ENCODE results near the gene CAMK1D.
"Not testable (repeated sequence)": the region's sequence is repeated elsewhere in the genome, so short reads cannot be mapped to it uniquely, and the experiment has no call there.

Gene CAMK1D

GRCh38 chr10:12697764-12698163 lies 348.4 kb downstream of the CAMK1D start:
- DNase-seq (ENCODE audit: low read depth, low spot score) = no peak

DNA sequence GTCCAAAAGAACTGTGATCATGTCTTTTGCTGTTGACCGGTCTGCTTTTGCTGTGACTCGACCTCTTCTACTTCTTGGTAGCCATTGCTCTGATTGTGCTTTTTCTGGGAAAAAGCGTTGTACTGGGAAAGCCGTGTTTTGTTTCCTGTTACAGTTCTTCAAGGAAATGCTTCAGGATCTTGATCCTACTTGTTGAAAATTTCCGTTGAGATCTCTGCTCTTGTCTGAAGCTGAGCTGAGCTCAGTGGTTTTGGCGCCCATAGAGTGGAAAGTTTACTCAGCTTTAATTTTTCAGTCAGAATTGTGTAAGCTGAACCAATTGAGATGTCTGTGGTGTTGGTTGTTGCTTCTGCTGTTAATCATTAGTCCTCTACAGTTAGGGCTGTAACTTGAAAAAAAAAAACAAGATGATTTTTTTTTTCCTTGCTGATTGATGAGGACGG lies 349.9 kb downstream of the CAMK1D start:
- DNase-seq (ENCODE audit: low read depth, low spot score) = no peak

DNA sequence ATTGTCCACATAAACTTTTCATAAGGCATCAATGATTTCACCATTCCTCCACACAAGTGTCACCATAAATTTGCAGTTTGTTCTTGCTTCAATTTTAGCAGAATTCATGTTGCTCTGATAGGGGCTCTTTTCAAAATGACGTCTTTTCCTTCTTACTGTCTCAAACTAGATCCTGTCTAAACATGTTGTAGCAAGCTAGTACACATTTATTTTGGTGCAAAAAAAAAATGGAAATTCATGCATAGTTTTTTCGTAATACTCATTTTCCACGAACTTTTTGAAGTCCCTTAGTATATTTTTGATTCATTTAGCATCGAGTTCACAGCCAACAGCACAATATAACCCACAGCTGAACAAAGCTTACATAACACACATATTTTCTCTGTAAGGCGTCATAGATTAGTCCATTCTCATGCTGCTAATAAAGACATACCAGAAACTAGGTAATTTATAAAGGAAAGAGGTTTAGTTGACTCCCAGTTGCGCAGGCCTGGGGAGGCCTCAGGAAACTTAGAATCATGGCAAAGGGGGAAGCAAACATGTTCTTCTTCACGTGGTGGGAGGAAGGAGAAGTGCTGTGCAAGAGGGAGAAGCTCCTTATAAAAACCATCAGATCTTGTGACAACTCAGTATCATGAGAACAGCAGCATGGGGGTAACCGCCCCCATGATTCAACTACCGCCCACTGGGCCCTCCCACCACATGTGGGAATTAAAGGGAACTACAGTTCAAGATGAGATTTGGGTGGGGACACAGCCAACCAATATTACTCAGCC lies 350.6 kb downstream of the CAMK1D start:
- no peak for DNase-seq (ENCODE audit: low read depth, low spot score)

- DNase-seq (ENCODE audit: low read depth, low spot score) = no peak
These were observed 351.2 kb downstream of the CAMK1D start for GRCh38 chr10:12700557-12700874.

DNA sequence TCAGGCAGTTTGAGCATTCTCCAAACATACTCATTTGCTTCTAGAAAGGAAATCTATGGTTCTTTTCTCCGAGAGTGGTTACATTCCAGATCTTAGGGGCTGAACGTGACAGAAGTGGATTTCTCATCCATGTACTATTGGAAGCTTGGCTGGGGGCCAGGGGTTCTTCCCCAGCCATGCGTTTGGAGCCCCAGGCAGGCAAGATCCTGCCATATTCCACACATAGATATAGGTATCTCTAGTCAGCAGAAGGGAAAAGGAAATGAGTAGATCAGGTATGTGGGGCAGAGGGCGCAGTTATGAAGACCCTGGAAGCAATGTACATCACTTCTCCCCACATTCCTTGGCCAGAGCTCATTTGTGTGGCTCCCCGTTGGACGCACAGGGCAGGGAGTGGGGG lies 352.3 kb downstream of the CAMK1D start:
- DNase-seq (ENCODE audit: low read depth, low spot score) = no peak

DNA sequence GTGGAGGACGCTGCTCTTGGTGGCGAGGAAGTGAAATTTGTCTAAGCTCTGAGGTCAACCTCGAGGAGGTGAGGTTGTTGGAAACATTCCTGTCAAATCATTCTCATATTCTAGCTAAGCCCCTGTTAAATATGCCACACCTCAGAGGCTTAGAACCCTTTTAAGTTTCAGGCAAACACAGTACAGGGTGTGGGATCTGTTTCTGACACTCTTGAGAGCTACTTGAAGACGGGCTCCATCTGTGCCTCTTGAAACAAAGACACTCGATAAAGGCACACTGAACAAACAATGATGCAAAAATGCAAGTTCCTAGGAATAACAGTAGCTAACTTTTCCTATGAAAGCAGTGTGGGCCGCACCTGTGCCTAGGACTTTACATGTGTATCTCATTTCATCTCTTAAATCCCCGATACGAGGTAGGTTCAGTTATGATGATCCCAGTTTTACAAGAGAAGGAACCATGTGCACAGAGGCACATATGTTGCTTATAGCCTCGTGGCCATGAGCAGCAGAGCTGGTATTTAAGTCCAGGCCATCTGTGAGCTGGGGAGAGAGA lies 352.9 kb downstream of the CAMK1D start:
- DNase-seq (ENCODE audit: low read depth, low spot score) = no peak

DNA sequence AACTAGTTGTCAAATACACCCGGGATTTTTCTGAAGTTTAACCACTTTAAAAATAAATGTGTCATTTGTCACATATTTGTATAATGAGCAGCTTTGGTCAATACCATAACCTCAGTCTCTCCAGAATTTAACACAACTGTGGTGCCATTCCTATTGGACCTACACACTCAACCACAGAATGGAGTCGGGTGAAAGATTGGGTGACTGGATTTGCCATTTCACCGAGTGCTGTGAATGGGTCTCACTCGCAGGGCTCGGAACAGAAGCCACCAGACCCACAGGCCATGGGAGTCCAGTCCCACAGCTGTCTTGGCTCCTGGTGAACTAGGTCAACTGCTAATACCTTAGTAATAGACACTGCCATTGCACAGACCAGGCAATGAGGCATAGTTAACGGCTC lies 353.8 kb downstream of the CAMK1D start:
- no peak for DNase-seq (ENCODE audit: low read depth, low spot score)

- no peak for DNase-seq (ENCODE audit: low read depth, low spot score)
These were observed 354.5 kb downstream of the CAMK1D start for GRCh38 chr10:12703813-12704212.

GRCh38 chr10:12704488-12704887 lies 355.1 kb downstream of the CAMK1D start:
- DNase-seq (ENCODE audit: low read depth, low spot score) = no peak

DNA sequence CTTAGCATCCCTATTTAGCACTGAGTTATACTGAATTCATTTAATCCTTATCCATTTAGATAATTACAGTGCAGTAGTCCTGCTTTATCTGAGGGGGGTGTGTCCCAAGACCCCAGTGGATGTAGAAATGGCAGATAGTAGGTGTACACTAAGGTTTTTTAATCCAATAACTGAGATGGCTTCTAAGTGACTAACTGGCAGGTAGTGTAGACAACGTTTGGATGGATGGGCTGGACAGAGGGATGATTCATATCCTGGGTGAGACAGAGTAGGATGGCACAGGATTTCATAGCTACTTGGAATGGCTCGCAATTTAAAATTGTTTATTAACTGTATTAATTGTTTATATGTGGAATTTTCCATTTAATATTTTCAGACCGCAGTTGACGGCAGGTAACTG lies 356.6 kb downstream of the CAMK1D start:
- DNase-seq (ENCODE audit: low read depth, low spot score) = no peak

DNA sequence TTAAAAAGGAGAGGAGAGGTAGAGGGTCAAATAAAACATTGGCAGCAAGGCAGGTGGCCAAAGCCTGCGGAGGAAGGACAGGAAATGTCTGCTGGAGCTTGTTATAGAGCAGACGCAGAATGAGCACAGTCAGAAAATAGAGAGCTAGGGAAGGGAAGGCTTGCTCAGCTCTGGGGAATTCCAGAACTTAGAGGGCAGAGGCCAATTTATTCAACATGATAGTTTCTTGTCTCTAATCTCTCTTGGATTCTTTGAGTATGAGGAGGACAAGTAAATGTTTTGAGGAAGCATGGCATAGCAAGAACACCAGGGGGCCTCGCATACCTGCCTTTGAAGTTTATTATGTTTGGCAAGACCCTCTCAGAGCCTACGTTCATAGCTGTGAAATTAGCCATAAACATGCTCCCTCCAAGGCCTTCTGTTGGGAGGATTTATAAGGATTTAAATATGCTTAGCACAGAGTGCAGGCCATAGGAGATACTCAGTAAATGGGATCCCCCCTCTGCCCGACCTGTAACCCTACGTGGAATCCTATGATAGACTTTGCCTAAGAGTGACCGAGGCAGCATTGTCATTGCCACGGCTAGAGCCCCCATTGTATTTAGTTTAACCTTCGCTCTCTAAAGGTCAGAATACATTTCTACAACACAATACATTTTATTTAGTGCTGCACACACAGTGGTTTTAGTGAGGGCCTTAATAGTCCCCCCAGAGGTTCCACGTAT lies 358.3 kb downstream of the CAMK1D start:
- peak; percentile 50 for DNase-seq (ENCODE audit: low read depth, low spot score)

GRCh38 chr10:12709000-12709401 lies 359.7 kb downstream of the CAMK1D start:
- DNase-seq (ENCODE audit: low read depth, low spot score) = no peak

- DNase-seq (ENCODE audit: low read depth, low spot score) = no peak
These were observed 360.2 kb downstream of the CAMK1D start for GRCh38 chr10:12709521-12709963.

DNA sequence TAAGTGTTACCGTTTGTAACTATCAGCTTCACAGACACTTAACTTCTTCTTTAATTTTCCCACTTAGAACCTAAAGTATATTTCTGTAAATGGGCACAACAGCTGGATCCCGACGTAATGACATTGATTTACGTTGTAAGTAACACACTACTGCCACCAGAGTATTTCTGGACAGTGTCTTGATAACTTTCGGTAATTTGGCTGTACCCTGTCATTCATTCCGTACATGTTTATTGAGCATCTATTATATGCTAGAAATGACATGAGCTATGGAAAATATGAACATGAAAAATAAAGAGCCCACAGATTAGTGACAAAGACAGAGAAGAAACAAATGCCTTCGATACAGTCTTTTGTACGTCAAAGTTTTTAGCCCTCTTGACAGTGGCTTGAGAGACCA lies 360.8 kb downstream of the CAMK1D start:
- DNase-seq (ENCODE audit: low read depth, low spot score) = no peak

DNA sequence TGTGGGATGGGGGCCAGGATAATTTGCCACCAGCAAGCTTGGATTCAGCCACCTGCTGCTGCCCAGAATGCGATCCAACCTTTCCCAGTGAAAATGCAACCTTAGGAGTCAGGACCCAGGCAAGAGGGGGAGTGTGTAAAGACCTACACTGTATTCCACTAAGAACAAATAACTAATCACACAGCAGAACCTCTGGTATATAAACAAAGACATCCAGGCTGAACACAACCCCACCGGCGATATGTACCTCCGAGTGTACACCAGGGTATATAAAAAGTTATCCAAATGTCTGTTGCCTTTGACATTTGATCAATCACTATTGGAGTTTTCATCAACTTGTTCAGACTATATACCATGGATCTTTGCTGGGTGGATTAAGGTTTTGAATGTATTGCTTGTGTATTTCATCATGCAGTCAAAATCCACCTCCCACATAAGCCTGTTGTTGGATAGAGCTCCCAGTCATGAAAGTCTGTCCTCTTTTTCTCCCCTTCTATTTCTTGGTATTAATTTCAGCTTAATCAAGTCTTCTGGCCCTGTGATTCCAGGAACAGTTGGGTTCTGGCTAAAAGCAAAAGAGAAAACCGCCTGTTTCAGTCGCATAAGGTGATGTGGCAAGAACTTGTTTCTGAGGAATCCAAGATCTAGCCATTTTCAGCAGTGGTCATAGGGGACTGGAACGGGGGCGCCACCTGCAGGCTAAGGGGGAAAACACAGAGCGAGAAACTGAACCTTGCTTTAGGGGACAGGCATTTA lies 361.4 kb downstream of the CAMK1D start:
- peak; percentile 43 for DNase-seq (ENCODE audit: low read depth, low spot score)

DNA sequence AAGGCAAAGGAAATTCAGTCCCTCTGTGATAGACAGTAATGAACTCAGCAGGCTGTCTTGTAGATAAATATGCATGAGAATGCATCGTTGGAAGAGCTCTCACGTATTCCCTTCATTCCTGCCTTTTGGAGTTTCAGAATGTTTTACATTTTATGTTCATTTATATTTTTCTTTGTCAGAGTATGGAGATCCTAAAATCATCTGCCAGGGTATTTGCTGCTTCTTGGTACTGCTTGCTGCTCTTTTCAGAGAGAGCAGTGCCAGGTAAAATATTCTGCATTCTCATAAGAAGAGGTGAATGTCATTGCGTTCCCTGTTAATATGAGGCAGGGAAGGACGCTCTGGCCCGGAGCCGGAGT lies 362.0 kb downstream of the CAMK1D start:
- no peak for DNase-seq (ENCODE audit: low read depth, low spot score)

DNA sequence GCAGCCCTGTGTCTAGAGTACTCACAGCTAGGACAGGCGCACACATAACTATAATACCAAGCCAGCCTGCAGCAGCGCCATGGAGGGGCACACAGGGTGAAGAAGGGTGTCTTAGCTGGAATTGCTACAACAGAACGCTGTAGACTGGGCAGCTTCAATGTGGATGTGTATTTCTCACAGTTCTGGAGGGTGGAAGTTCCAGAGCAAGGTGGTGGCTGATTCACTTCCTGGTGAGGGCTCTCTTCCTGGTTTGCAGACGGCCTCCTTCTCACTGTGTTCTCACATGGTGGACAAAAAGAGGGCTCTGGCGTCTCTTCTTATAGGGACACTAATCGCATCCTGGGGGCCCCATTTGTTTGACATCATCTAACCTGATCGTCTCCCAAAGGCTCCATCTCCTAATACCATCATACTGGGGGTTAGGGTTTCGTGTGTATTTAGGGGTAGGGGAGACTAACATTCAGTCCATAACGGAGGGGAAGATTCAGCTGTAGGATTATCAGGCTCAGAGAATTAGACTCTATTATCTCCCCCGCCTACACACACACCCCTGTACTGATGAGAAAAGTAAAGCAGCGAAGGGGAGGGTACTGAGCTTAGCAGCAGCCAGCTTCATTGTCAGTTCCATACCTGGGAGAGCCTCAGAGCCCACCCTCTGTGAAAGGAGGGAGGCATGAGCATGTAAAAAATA lies 363.1 kb downstream of the CAMK1D start:
- DNase-seq (ENCODE audit: low read depth, low spot score) = no peak

GRCh38 chr10:12712984-12713316 lies 363.6 kb downstream of the CAMK1D start:
- not testable (repeated sequence) for DNase-seq (ENCODE audit: low read depth, low spot score)

DNA sequence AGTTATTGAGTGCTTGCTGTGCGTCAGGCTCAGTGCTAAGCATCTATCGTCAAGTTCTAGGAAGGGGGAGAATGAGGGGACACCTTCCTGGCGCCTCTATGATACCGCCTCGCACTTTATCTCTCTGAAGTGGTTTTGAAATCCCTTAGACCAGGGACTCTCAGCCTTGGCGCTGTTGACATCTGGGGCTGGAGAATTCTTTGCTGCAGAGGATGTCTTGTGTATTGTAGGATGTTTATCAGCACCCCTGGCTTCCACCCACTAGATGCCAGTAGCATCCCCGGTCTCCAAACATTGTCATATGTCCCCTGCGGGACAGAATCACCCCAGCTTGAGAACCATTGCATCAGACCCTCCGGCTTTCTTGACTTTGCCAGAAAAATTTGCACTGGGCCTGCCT lies 366.7 kb downstream of the CAMK1D start:
- DNase-seq (ENCODE audit: low read depth, low spot score) = no peak

DNA sequence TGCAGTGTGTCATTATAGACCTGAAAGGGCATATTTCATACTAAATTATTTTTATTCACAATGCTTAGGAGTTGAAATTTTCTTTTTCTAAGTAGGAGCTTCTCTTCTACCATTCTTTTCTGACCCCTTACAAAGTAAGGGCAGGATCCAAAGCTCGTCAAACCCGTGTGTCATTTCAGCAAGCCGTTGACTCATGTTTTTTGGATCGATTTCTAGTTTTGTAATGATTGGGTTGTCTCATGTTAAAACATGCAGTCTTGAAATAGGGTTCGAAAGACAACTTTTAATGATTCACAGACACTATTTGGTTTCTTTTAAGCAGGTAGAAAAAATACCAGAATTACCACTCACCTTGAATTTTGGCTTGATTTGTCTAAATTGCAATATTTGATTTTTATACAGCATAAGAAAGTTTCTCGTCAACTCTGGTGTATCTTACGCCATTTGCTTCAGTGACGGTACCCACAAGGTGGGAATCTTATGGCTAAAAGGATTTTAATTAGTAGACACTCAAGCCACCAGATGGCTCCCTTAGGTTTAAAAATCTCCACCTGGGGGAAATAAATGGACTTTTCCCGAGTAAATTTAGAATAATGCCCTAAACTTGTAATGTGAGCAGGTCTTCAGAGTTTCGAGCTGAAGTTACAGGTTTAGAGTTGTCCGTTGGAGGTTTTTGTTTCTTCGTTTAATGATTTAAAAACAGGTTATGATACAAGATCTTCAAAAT lies 368.8 kb downstream of the CAMK1D start:
- no peak for DNase-seq (ENCODE audit: low read depth, low spot score)

- DNase-seq (ENCODE audit: low read depth, low spot score) = no peak
These were observed 370.0 kb downstream of the CAMK1D start for GRCh38 chr10:12719365-12719764.
